Occipital lobe (tissue), 2 donors: ENCODE measurements around the gene LRRC3. TPM values are rescaled to one million over a fixed set of nuclear protein-coding genes. Genes with fewer than 3 reads are reported as not detected.

ENCODE experiments used
- DNase-seq: peaks from one replicate; lab custom pipeline; 2025; lab: John Stamatoyannopoulos, UW
- total RNA-seq: library from RNA; depleted of rRNA; stranded (reverse); fragments of >200 nt; gene quantifications from one replicate; pipeline ENCODE4 v1.2.3, GENCODE V29; 2014

The LRRC3 gene
- total RNA-seq, 1 donor from 2014 or later = 4.8 TPM

- no peak for DNase-seq
Observed at GRCh38 chr21:44423941-44424607, 31.2 kb upstream of the LRRC3 start.

DNA sequence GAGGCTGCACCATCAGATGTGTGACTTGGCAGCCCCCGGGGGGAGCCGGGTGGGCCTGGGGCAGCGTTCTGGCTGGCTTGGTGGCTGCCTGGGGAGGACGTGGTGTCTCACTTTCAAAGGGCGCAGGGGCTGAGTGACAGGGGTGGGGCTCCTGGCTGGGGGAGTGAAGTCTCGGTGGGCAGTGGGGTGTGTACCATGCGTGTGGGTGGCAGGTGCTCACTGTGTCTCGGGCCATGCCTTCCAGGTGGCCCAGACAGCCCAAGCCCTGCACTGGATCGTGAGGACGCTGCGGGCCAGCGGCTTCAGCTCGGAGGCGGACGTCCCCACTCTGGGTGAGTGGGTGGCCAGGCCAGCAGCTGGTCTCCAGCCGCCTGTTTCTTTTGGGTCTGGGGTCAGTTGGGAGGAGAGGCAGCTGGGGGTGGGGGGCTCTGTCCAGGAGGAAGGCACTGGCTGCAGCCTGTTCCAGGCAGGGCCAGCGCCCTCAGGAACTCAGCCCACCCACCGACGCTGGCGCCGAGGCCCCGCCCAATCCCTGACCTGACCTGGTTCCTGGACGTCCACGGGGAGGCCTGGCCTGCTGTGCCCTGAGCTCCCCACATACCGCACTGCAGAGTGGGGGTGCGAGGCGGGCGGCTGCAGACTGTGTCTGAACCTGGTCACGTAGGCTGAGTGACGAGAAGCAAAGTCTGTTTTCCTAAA is 30.6 kb upstream of the LRRC3 start:
- DNase-seq = no peak

- DNase-seq = no peak
Observed at GRCh38 chr21:44425307-44425894, 29.9 kb upstream of the LRRC3 start.

DNA sequence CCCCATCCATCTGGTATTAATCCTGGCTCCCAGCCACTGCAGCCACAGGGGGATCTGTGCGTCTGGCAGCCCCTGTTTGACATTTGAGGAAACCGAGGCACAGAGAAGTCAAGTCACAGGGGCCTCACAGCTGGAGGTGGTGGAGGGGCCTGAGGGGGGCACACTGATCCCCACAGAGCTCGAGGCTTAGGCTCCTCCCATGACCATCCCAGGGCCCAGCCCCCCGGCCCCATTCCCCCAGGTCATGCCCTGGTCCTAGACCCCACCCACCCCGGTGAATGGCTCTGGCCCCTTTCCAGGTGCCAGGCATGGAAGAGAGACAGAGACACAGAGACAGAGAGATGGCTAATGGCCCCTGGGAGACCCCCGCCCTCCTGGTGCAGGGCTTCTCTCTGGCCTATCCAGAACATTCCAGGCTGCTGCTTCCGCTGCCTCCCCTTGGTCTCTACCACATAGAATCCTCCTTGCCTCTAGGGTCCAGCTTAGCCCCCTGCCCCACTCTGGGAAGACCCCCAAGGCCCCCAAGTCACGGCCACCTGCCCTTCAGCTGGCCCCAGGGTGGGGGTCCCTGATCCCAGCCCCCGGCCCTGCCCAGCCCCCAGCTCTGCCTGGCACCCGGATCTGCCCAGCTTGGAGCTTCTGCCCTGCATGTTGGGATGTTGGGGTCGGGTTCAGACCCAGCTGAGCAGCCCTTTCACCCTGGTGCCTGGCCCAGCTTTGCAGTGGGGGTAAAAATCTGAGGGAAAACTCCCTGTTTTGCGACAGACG is 29.2 kb upstream of the LRRC3 start:
- DNase-seq = no peak

GRCh38 chr21:44426663-44427191 is 28.6 kb upstream of the LRRC3 start:
- DNase-seq = no peak

GRCh38 chr21:44427241-44428120 is 27.8 kb upstream of the LRRC3 start:
- DNase-seq = no peak

DNA sequence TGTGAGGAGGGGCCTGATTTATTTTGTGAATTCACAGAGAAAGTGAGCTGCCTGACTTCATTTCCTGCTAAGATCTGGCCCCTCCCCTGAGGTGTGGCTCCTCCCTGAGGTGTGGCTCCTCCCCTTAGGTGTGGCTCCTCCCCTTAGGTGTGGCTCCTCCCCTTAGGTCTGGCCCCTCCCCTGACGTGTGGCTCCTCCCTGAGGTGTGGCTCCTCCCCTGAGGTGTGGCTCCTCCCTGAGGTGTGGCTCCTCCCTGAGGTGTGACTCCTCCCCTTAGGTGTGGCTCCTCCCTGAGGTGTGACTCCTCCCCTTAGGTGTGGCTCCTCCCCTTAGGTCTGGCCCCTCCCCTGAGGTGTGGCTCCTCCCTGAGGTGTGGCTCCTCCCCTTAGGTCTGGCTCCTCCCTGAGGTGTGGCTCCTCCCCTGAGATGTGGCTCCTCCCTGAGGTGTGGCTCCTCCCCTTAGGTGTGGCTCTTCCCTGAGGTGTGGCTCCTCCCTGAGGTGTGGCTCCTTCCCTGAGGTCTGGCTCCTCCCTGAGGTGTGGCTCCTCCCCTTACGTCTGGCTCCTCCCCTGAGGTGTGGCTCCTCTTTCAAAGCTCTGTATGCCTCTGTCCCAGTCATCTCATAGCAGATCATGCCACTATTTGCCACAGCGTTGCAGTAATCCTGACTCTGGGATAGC is 26.9 kb upstream of the LRRC3 start:
- no peak for DNase-seq

DNA sequence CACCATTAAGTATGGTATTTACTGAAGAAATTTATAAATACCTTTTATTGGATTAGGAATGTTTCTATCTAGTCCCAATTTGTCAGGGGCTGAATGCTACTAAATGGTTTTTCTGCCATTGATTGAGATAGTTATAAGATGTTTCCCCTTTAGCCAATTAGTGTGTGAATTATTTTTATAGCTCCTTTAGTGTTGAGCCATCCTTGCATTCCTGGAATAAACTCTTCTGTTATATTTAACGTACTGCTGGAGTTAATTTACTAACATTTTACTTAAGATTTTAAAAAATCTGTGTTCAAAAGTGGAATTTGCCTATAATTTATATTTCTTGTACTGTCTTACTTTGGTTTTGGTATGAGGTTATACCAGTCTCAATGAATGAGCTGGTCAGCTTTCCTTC is 25.4 kb upstream of the LRRC3 start:
- no peak for DNase-seq

GRCh38 chr21:44431300-44431699 is 24.0 kb upstream of the LRRC3 start:
- no peak for DNase-seq

DNA sequence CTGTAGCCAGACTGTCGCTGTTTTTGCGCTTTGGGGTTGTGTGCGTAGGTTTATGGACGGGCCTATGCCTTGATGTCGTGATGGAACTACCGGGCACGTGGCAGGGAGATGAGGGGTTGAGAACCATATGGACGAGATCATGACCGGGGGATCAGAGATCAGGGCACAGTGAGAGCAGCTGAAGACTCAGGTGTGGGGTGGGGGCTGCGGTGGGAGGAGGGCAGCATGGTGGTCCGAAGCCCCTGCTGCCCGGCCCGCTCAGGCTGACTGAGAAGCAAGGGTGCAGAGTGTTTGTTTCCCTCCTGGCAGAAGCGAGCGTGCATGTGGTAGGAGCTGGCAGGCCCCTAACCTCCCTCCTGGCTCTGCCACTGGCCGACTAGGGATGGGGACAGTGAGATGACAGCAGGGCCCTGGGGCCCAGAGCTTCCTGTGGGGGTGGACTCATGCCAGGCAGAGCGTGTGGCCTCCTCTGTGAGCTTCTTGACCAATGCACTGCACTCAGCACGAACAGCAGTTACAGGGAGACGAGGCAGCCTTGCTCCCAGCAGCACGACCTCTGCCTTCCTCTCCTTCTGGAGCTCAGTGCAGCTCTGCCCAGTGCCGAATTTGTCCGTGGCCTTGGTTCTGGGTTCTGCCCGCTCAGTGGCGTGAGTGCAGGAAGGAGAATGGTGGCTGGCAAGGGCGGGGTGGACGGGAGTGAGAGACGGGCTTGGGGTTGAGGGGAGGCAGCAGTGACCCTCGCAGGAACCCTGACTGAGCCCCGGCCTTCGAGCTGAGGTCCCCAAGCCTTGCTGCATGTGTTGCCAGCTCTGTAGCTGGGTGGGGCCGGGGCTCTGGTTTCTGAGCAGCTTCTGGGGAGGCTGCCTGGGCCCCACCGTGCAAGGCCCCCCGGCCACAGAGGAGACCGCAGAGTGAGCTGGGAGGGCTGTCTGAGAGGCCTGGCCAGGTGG is 22.2 kb upstream of the LRRC3 start:
- DNase-seq = no peak

DNA sequence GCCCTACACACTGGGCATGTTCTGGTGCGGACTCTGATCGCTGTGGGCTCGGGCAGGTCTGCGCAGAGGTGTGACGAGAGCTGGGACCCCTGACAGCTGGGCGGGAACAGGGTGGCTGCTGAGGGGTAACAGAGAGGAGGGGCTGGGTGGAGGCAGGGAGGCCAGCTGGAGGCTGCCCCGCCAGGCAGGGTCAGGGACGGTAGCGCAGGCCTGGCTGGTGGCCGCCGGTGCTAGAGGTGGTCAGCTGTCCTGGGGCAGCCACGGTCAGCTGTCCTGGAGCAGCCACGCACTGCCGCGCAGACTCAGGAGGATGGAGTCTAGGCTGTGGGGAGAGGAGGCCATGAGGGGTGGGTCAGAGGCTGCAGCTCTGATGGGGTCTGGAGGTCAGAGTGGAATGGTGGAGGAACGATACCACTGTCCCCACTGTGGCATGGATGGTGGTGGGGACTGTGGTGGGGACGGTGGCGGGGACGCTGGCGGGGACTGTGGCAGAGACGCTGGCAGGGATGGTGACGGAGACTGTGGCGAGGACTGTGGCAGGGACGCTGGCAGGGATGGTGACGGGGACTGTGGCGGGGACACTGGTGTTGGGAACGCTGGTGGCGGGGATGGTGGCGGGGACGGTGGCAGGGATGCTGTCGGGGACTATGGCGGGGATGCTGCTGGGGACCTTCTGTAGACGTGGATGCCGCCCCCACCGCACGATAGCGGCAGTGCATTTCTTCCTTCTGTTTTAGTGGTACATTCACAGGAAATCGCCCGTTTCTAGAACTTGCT is 21.3 kb upstream of the LRRC3 start:
- no peak for DNase-seq

DNA sequence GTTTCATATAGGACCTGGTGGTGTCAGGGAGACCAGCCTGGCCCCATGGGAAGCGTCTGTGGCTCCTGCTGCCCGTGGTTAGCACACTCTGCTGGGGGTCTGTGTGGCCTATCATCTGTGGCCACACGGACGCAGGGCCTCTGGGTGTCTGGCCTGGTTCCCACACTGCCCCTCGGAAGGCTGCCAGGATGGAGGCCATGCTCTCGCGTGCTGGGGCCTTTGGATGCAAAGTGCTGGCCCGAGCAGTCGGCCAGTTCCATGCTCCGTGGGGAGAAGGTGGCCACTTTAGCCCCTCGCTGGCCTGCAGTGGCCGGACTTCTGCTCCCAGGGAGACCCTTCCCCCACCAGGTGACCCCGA is 20.8 kb upstream of the LRRC3 start:
- DNase-seq = no peak

DNA sequence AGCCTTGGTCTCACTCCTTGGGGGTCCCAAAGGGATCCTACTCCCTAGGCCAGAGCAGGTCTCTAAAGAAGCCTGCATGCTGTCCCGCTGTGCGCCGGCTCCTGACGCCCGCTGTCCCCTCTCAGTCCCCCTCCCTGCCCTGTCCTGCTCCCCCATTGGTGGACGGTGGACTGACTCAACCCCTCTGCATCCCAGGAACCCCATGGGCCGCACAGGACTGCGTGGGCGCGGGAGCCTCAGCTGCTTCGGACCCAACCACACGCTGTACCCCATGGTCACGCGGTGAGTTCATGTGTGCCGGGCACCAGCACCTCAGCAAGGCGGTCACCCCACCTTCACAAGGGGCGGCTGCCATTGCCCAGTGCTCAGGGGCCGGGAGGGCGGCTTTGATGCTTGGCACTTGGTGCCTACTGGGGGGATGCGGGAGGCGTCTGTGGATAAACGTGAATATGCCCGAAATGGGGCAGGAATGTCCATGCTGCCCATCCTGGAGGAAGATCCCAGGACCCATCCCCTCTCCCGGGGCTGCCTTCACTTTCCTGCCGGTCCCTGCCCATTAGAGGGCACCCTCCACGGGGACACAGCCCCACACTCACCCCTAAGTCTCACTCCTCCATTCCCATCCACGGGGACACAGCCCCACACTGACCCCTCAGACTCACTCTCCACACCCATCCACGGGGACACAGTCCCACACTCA is 20.2 kb upstream of the LRRC3 start:
- no peak for DNase-seq

- no peak for DNase-seq
Observed at GRCh38 chr21:44436111-44436611, 19.1 kb upstream of the LRRC3 start.

DNA sequence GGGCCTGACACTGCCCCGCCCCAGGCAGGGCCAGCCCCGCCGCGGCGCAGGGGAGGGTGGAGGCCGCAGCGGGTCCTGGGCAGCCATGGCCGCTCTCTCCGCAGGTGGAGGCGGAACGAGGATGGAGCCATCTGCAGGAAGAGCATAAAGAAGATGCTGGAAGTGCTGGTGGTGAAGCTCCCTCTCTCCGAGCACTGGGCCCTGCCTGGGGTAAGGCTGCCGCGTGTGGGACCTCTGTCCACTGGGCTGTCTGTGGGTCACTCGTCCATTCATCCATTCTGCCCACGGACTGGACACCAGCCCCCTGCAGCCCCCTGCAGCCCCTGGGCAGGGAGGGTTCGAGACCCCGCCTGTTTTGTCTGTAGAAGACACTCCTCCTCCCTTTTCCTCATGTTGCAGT is 18.4 kb upstream of the LRRC3 start:
- DNase-seq = no peak

GRCh38 chr21:44437371-44437695 is 18.0 kb upstream of the LRRC3 start:
- DNase-seq = no peak

DNA sequence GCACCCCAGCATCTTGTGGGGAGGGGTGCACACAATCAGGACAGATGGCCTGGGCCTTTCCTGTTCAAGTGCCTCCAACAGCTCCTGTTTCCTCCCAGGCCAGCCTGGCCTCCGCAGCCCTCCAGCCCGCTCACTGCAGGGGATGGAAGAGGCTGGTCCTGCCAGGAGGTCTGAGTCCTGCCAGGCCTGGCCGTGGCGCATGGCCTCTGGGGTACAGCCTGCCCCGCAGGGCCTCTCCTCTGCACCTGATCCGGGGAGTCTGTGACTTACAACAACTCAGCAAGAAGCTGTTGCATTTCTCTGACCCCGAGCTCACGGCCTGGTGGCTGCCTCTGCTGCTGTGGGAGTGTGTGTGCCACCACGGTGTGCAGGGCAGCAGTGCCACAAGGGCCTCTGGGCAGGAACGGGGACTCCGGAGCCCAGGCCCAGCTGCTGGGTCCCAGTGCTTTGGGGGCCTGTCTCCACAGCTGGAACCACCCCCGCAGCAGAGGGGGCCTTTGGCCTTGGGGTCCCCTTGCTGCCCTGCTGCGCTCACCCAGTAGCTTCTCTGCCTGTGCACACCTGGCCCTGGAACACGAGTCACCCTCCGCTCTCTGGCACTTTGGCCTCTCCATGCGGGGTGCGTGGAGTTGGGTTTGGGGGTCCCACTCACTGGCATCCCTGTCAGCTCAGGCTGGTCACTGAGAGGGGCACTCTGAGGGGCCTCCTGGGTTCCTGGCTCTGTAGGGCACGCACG is 17.4 kb upstream of the LRRC3 start:
- DNase-seq = no peak
